ENCODE data around the gene C14orf119. TPM values are rescaled to one million over a fixed set of nuclear protein-coding genes. Genes with fewer than 3 reads are reported as not detected.

C14orf119 gene
- total RNA-seq, 2 donors from 2014 or later = 18.0 to 18.4 TPM

GRCh38 chr14:23117371-23118020 is 22.2 kb downstream of the C14orf119 start:
- ATAC-seq (ENCODE audit: insufficient number of reproducible peaks, low FRiP score, low read depth) (no peak), DNase-seq (ENCODE audit: low spot score) (no peak)
- TF ChIP-seq CTCF (IDR thresholded peaks at IDR 0.05) = no peak

DNA sequence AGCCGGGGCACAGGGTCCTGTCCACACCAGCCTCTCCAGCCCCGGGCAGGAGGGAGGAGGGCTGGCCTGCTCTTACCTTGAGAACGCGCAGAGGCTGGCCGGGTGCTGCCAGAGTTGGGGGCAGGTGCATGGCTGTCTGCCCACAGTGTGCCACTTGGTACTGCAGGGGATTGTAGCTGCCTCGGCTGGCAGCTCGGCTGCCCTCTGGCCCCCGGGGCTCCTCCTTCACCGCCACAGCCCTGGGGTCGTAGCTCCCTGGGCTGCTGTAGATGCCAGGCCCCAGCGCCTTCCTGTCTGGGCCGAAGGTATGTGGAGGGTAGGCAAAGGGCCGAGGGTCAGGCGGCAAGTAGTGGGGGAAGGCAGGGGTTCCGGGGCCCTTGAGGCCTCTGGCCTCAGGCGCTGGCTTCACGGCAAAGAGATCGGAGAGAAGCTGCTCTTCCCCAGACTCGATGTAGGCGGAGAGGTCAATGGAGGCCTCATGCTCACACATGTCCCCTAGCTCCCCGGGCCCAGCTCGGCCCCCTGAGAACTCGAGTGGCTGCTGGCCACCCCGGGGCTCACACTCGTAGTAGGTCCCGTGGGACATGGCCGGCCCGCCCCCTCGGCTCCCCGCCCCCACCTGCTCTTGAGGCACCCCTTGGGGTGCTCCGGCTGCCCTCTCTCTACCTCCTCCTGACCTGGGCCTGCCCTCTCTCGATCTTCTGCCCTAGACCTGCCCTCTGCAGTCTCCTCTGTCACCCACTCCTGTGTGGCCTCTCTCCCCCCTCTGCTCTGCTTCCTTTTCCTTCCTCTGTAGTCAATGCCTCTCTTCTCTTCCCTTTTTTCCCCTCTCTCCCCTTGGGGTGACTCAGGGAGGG is 23.4 kb downstream of the C14orf119 start, which contains the start of gene CEBPE:
Gene CEBPE, minus strand, starts transcription at position 750 of the 857 bp plus-strand sequence. Its CDS starts 164 bp downstream, at position 586.
- Histone ChIP-seq H3K27ac (no peak within 1 kb of the TSS), H3K36me3 (no peaks in the 10 kb centered on the region), H3K9me3 (no peaks in the 10 kb centered on the region), H3K27me3 (replicated peaks; ENCODE audit: insufficient read depth) (no peaks in the 10 kb centered on the region), H3K4me1 (ENCODE audit: control insufficient read depth in 1 of 2, low read depth in 2 of 2) (peaks cover 8 to 23% of the 10 kb centered on the region in 2 donors), H3K4me3 (no peak within 1 kb of the TSS)
- ATAC-seq (ENCODE audit: insufficient number of reproducible peaks, low FRiP score, low read depth) = no peak
- DNase-seq (ENCODE audit: low spot score) = no peak
- no peak for TF ChIP-seq CTCF (IDR thresholded peaks at IDR 0.05)

More at GRCh38 chr14:23117371-23118020, 22.2 kb downstream of the C14orf119 start:
- no peaks in the 10 kb centered on the region for H3K9me3 ChIP-seq
- no peaks in the 10 kb centered on the region for H3K36me3 ChIP-seq
- peaks cover 8 to 16% of the 10 kb centered on the region in 2 donors for H3K4me1 ChIP-seq (ENCODE audit: control insufficient read depth in 1 of 2, low read depth in 2 of 2)
- H3K27me3 ChIP-seq (replicated peaks; ENCODE audit: insufficient read depth) = no peaks in the 10 kb centered on the region
- H3K27ac ChIP-seq = no peak overlapping the region
- H3K4me3 ChIP-seq = no peak overlapping the region

GRCh38 chr14:23119363-23120327 is 24.3 kb downstream of the C14orf119 start:
- Histone ChIP-seq H3K36me3 (no peaks in the 10 kb centered on the region), H3K9me3 (no peaks in the 10 kb centered on the region), H3K4me3 (no peak overlapping the region), H3K27ac (no peak overlapping the region), H3K27me3 (replicated peaks; ENCODE audit: insufficient read depth) (no peaks in the 10 kb centered on the region), H3K4me1 (ENCODE audit: control insufficient read depth in 1 of 2, low read depth in 2 of 2) (peaks cover 8 to 32% of the 10 kb centered on the region in 2 donors)
- TF ChIP-seq CTCF (IDR thresholded peaks at IDR 0.05) = no peak
- ATAC-seq (ENCODE audit: insufficient number of reproducible peaks, low FRiP score, low read depth) (no peak), DNase-seq (ENCODE audit: low spot score) (no peak)

DNA sequence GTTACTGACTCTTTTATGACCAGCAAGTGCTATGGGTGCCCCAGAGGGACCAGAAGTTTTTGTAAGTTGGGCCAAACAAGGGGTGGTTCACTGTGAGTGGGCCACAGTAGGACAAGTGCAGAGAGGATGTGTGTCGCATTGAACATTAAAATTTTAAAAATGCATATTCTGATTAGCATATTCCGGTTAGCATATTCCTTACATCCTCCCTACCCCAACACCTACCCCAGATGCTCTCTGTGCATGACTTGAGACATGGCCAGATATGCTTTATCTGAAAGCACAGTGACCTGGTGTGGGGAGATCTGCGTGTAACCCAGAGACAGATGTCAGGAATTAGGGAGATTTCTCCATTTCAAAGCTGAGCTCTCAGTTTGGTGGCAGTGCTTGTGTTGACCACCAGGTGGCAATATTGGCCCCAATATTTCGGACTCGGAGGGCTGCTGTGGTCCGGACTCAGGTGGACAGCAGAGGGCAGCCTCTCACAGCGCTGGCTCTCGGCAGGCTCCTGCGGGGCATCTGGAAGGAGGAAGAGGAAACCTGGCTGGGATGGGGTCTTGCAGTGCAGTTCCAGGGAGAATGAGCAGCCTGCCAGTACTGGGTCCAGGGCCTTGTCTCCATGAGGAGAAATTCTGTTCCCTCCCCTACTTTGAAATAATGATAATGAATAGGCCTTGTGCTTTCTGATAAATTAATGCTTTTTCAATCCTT is 25.4 kb downstream of the C14orf119 start:
- Histone ChIP-seq H3K27me3 (replicated peaks; ENCODE audit: insufficient read depth) (no peaks in the 10 kb centered on the region), H3K27ac (peak overlapping the region; percentile 61 to 64)

More for the DNA sequence above, 25.4 kb downstream of the C14orf119 start:
- DNase-seq (ENCODE audit: low spot score) (peak; percentile 66), ATAC-seq (ENCODE audit: insufficient number of reproducible peaks, low FRiP score, low read depth) (peak; percentile 77)
- peaks cover 16 to 43% of the 10 kb centered on the region in 2 donors for H3K4me1 ChIP-seq (ENCODE audit: control insufficient read depth in 1 of 2, low read depth in 2 of 2)
- H3K4me3 ChIP-seq = peak overlapping the region; percentile 3
- no peaks in the 10 kb centered on the region for H3K36me3 ChIP-seq
- H3K9me3 ChIP-seq = no peaks in the 10 kb centered on the region
- peak; percentile 100 for TF ChIP-seq CTCF (IDR thresholded peaks at IDR 0.05)
